Right lobe of liver (tissue), 6 donors: Measurements from ENCODE around the gene LMLN. TPM values are rescaled to one million over a fixed set of nuclear protein-coding genes. Genes with fewer than 3 reads are reported as not detected.

Experiments
- ATAC-seq, 4 donors: fragments of 200-7000 bp; cut with Tn5 transposase; one replicate each; pipeline ENCODE4 v1.9.1; 2020; ENCODE audit warnings: mild to moderate bottlenecking in 4 of 4, moderate library complexity in 4 of 4
- DNase-seq, 3 donors: peaks; one replicate each; pipeline ENCODE4 v3.0.0-alpha.2; 2020
- H3K27ac ChIP-seq, 3 donors: fragments of 200-600 bp; one replicate each; pipeline ENCODE4 v1.8.0; 2022
- H3K27me3 ChIP-seq, 2 donors: fragments of 200-600 bp; one replicate each; pipeline ENCODE4 v1.8.0; 2022
- H3K36me3 ChIP-seq, 4 donors: fragments of 200-600 bp; sonication (generic) in 1 of 4; one replicate each; pipeline versions ENCODE4 v1.5.1 to v1.8.0; 2017 to 2022; ENCODE audit warnings: control low read depth in 1 of 4
- H3K4me1 ChIP-seq, 4 donors: fragments of 200-600 bp; sonication (generic) in 1 of 4; one replicate each; pipeline versions ENCODE4 v1.5.1 to v1.8.0; 2017 to 2022; ENCODE audit warnings: control low read depth in 1 of 4
- H3K4me3 ChIP-seq, 3 donors: fragments of 200-600 bp; one replicate each; pipeline ENCODE4 v1.8.0; 2022
- H3K9me3 ChIP-seq, 4 donors: fragments of 200-600 bp; sonication (generic) in 1 of 4; one replicate each; pipeline versions ENCODE4 v1.5.1 to v1.8.0; 2017 to 2022; ENCODE audit warnings: control low read depth in 1 of 4
- POLR2A ChIP-seq: fragments of 450-650 bp; IDR thresholded peaks from one replicate; pipeline ENCODE4 v1.6.1; 2017; ENCODE audit warnings: antibody characterized with exemption, mild to moderate bottlenecking
- whole genome bisulfite sequencing: methylation state at CpG from one replicate; pipeline ENCODE4 v1.1.6; 2018; ENCODE audit warnings: low coverage, low lambda C conversion rate; ENCODE audit not compliant: insufficient coverage; ENCODE audit errors: missing lambda C conversion rate; 5-methylcytosine and 5-hydroxymethylcytosine counted together
- intact Hi-C, 2 donors: fragments of 100-400 bp; cut with DNase I; formaldehyde crosslinking; loops; one replicate each; pipeline versions ENCODE4 v1.11.2 to v1.14.1; 2022
- total RNA-seq, 6 experiments: library from RNA; depleted of rRNA in 2 of 6; stranded (reverse); fragments of >200 nt in 2 of 6; fragmentation: NEBNext Ultra II Directional in 3 of 6; extraction: Animal tissue kit (Norgen Biotek cat#: 25700) in 3 of 6; gene quantifications; one replicate each; pipeline versions ENCODE4 v1.1.0 to v1.2.4, GENCODE V29; 2016 to 2023
- TF ChIP-seq, protein P1 (sequence below), 4 donors: fragments of 200-600 bp in 3 of 4; fragments of 450-650 bp in 1 of 4; IDR thresholded peaks; one replicate each; pipeline versions ENCODE4 v1.5.1 to v1.8.0; 2016 to 2022; ENCODE audit warnings: antibody characterized with exemption in 4 of 4, mild to moderate bottlenecking in 2 of 4
- donor health status: DM: no; HTN: yes; CAD: no.
- donor health status: DM: no; HTN: no; CAD: no.
- donor health status: DM: no; HTN: no; CAD: no.
- donor health status: DM: no; HTN: yes; CAD: no.
- donor health status: DM: no; HTN: yes; CAD: no.

LMLN gene
- total RNA-seq, 6 experiments from 2014 or later = 1.5 to 3.2 (median 2.4) TPM

GRCh38 chr3:197996855-197997254 lies 36.8 kb downstream of the LMLN start:
- H3K27ac ChIP-seq = no peak overlapping the region
- H3K4me1 ChIP-seq = no peaks in the 10 kb centered on the region
- intact Hi-C loops = no loop called here
- ATAC-seq = no peak
- H3K9me3 ChIP-seq = no peaks in the 10 kb centered on the region
- DNase-seq = no peak
- H3K4me3 ChIP-seq = no peak overlapping the region
- TF ChIP-seq, protein P1, sequence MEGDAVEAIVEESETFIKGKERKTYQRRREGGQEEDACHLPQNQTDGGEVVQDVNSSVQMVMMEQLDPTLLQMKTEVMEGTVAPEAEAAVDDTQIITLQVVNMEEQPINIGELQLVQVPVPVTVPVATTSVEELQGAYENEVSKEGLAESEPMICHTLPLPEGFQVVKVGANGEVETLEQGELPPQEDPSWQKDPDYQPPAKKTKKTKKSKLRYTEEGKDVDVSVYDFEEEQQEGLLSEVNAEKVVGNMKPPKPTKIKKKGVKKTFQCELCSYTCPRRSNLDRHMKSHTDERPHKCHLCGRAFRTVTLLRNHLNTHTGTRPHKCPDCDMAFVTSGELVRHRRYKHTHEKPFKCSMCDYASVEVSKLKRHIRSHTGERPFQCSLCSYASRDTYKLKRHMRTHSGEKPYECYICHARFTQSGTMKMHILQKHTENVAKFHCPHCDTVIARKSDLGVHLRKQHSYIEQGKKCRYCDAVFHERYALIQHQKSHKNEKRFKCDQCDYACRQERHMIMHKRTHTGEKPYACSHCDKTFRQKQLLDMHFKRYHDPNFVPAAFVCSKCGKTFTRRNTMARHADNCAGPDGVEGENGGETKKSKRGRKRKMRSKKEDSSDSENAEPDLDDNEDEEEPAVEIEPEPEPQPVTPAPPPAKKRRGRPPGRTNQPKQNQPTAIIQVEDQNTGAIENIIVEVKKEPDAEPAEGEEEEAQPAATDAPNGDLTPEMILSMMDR (IDR thresholded peaks at IDR 0.05) = no peak
- TF ChIP-seq POLR2A = no peak
- H3K36me3 ChIP-seq = no peaks in the 10 kb centered on the region
- no peaks in the 10 kb centered on the region for H3K27me3 ChIP-seq
- WGBS = 81% methylated on average over 5 of the region's 5 CpGs

GRCh38 chr3:197997936-197998335 lies 37.9 kb downstream of the LMLN start:
- no peak for ATAC-seq
- no peaks in the 10 kb centered on the region for H3K4me1 ChIP-seq
- H3K9me3 ChIP-seq = no peaks in the 10 kb centered on the region
- no peak overlapping the region for H3K4me3 ChIP-seq
- no peak for TF ChIP-seq POLR2A
- TF ChIP-seq, protein P1 (IDR thresholded peaks at IDR 0.05) = no peak
- no peaks in the 10 kb centered on the region for H3K27me3 ChIP-seq
- intact Hi-C loops = no loop called here
- 97% methylated on average over 3 of the region's 3 CpGs for WGBS
- H3K27ac ChIP-seq = no peak overlapping the region
- no peaks in the 10 kb centered on the region for H3K36me3 ChIP-seq
- no peak for DNase-seq

DNA sequence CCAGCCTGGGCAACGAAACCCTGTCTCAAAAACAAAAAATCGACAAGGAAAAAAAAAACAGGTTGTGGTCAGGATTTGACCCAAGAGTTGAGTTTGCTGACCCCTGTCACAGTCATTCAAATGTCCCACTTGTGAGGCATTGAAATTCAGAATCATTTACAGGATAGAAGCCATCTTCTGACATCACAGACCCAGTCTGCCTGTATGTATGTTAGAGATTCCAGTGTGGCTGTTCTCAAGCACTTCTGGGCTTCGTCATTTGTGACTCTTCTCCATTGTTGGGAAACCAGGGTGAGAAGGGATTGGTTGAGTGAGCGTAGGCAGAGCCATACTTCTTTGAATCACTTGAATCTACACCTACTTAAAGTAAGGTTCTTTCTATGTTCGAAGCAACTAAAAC lies 57.1 kb downstream of the LMLN start:
- Histone ChIP-seq H3K27me3 (no peaks in the 10 kb centered on the region), H3K36me3 (peaks cover 0 to 5% (median 0%) of the 10 kb centered on the region in 4 donors), H3K4me1 (no peaks in the 10 kb centered on the region), H3K9me3 (no peaks in the 10 kb centered on the region), H3K27ac (no peak overlapping the region), H3K4me3 (no peak overlapping the region)
- DNase-seq = no peak
- TF ChIP-seq, protein P1 (IDR thresholded peaks at IDR 0.05) = no peak
- no peak for TF ChIP-seq POLR2A
- intact Hi-C loops = no loop called here
- ATAC-seq = no peak
- WGBS = 86% methylated on average over 4 of the region's 5 CpGs

- no peak overlapping the region for H3K27ac ChIP-seq
- no peak for DNase-seq
- H3K9me3 ChIP-seq = no peaks in the 10 kb centered on the region
- peaks cover 0 to 5% (median 0%) of the 10 kb centered on the region in 4 donors for H3K36me3 ChIP-seq
- no peaks in the 10 kb centered on the region for H3K4me1 ChIP-seq
- no peaks in the 10 kb centered on the region for H3K27me3 ChIP-seq
- H3K4me3 ChIP-seq = no peak overlapping the region
- TF ChIP-seq, protein P1 (IDR thresholded peaks at IDR 0.05) = no peak
- TF ChIP-seq POLR2A = no peak
- 74% methylated on average over 4 of the region's 4 CpGs for WGBS
- intact Hi-C loops = no loop called here
- ATAC-seq = no peak
Observed at GRCh38 chr3:198018416-198018815, 58.4 kb downstream of the LMLN start.

- H3K27ac ChIP-seq = no peak overlapping the region
- no peaks in the 10 kb centered on the region for H3K27me3 ChIP-seq
- H3K4me3 ChIP-seq = no peak overlapping the region
- ATAC-seq (no peak), DNase-seq (no peak)
- no peaks in the 10 kb centered on the region for H3K4me1 ChIP-seq
- intact Hi-C loops = no loop called here
- WGBS = 87% methylated on average over 2 of the region's 2 CpGs
- H3K9me3 ChIP-seq = no peaks in the 10 kb centered on the region
- TF ChIP-seq, protein P1 (IDR thresholded peaks at IDR 0.05) = no peak
- no peak for TF ChIP-seq POLR2A
- peaks cover 0 to 5% (median 0%) of the 10 kb centered on the region in 4 donors for H3K36me3 ChIP-seq
Observed at GRCh38 chr3:198019115-198019514, 59.1 kb downstream of the LMLN start.
